Jurkat, Clone E6-1 (cell line): ENCODE data around the gene MTTP.
A peak's percentile ranks its signal among the peaks of the same experiment; 100 is the strongest.

Experiments
- DNase-seq: peaks from one replicate; pipeline ENCODE4 v3.0.0-alpha.2; 2011; ENCODE audit warnings: low read depth, low spot score
- H3K4me3 ChIP-seq: 2 replicates; pipeline ENCODE4 v1.5.1; 2011; ENCODE audit warnings: mild to moderate bottlenecking, low read length, control low read depth, moderate library complexity

MTTP gene

DNA sequence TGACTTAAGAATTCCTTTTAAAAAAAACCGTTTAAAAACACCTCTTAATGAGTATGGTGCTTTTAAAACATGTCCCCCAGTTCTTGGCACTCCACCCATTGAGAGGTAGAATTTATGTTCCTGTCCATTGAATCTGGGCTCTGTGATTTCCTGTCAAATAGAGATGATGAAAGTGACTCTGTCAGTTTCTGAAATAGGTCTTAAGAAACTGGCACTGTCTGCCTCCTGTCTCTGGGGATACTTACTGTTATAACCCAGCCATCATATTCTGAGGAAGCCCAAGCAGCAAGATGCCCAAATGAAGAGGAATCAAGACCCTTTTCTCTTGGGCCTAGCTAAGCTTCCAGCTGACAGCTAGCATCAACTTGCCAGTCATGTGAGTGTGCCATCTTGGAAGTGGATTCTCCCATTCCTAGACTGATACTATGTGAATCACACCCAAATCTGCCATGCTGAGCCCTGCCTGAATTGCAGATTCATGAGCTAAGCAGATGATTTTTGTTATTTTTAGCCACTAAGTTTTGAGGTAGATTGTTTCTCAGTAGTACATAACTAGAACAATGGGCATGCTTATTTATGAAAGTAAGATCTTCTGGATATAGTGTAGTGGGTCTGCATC, 60.2 kb downstream of the MTTP start:
- no peak for DNase-seq
- H3K4me3 ChIP-seq = no peak overlapping the region

- no peak for DNase-seq
These were observed 61.0 kb downstream of the MTTP start for GRCh38 chr4:99635601-99636000.

GRCh38 chr4:99636422-99636821, 61.8 kb downstream of the MTTP start:
- DNase-seq = no peak
- no peak overlapping the region for H3K4me3 ChIP-seq

More at GRCh38 chr4:99635601-99636000, 61.0 kb downstream of the MTTP start:
- no peak overlapping the region for H3K4me3 ChIP-seq

- H3K4me3 ChIP-seq = no peak overlapping the region
- DNase-seq = no peak
These were observed 62.5 kb downstream of the MTTP start for GRCh38 chr4:99637174-99637573.

DNA sequence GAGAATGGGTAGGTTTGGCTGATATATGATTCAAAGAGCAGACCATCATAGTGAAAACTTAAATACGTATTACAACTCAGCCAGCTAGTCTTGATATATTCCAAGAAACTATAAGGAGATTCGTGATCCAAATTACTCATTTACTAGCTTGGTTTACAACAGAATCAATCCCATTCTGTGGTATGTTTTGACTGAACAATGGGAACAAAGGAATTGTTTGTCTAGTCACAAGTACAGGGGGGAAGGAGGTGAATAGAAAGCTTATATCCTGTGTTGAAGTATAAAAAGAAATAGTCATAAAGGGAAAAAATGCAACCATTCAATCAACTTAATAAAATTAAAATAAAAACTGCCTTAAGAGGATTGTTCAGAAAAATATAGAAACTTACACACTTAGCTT, 66.1 kb downstream of the MTTP start:
- no peak overlapping the region for H3K4me3 ChIP-seq
- no peak for DNase-seq

- no peak for DNase-seq
- no peak overlapping the region for H3K4me3 ChIP-seq
These were observed 68.3 kb downstream of the MTTP start for GRCh38 chr4:99642725-99643489.

GRCh38 chr4:99644453-99644852, 69.8 kb downstream of the MTTP start:
- no peak overlapping the region for H3K4me3 ChIP-seq

GRCh38 chr4:99645036-99645435, 70.4 kb downstream of the MTTP start:
- H3K4me3 ChIP-seq = no peak overlapping the region
- DNase-seq = no peak

More at GRCh38 chr4:99644453-99644852, 69.8 kb downstream of the MTTP start:
- DNase-seq = no peak

- no peak overlapping the region for H3K4me3 ChIP-seq
- no peak for DNase-seq
These were observed 71.0 kb downstream of the MTTP start for GRCh38 chr4:99645638-99646037.

- H3K4me3 ChIP-seq = no peak overlapping the region
- no peak for DNase-seq
These were observed 72.4 kb downstream of the MTTP start for GRCh38 chr4:99647071-99647470.

DNA sequence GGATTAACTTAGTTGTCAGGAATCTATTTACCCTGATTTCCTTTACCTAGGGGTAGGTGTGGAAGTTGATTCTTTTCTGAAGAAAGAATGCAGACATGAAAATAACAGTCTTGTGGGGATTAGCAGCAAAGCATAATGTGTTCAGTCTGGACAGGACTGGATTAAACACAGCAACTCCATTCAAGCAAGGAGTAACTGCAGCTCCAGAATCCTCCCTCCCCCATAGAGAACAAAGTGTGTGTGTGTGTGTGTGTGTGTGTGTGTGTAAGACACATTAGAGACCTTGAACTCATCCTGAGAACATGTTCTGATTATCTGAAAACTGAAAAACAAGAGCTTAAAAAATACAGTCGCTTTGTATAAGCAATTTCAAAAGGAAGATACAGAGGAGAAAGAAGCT, 73.7 kb downstream of the MTTP start:
- no peak overlapping the region for H3K4me3 ChIP-seq
- DNase-seq = no peak

GRCh38 chr4:99649208-99649607, 74.6 kb downstream of the MTTP start:
- peak; percentile 8 for DNase-seq

GRCh38 chr4:99649778-99650177, 75.2 kb downstream of the MTTP start:
- DNase-seq = no peak

More at GRCh38 chr4:99649208-99649607, 74.6 kb downstream of the MTTP start:
- H3K4me3 ChIP-seq = no peak overlapping the region

GRCh38 chr4:99651016-99651769, 76.6 kb downstream of the MTTP start:
- H3K4me3 ChIP-seq = no peak overlapping the region
- no peak for DNase-seq

More at GRCh38 chr4:99649778-99650177, 75.2 kb downstream of the MTTP start:
- no peak overlapping the region for H3K4me3 ChIP-seq

- no peak overlapping the region for H3K4me3 ChIP-seq
- no peak for DNase-seq
These were observed 77.3 kb downstream of the MTTP start for GRCh38 chr4:99651811-99652485.

DNA sequence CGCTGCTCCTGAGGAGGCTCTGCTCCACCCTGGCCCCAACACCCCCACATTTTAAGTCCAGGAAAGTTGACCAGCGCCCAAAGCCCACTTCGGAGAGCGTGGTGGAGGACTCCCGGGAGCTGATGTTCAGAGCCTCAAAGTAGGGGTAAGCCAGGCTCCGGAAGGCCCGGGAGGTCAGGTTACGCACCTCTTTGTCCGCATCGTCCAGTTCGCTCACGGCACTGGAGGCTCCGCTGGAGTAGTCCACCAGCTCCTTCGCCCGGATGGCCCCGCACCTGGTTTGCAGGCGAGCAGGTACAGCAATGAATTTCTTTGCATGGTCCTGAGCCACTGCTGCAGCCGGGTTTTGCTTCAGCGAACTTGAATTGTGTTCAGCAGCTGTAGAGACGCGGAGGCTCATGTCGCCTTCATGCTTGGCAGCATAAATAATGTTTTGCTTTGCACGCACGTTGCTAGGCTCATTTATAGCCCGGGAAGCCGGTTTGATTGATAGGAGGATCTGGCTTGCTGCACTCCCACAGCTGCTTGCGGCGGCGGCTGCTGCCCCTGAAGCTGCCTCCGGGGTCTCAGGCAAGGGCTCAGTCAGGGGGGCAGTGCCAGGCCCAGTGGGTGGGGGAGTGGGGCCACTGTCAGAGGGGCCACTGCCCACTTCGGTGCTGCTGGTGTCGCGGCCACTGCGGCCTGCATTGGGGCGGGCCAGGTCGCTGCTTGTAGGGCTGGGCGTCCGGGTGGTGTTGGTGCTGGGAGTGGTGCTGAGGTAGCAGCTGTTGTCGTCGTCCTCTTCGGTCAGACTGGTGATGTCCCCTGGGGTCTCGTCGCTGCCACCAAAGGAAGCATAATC, 78.2 kb downstream of the MTTP start:
- DNase-seq = no peak
- H3K4me3 ChIP-seq = no peak overlapping the region

GRCh38 chr4:99653916-99654315, 79.3 kb downstream of the MTTP start:
- H3K4me3 ChIP-seq = no peak overlapping the region
- no peak for DNase-seq

- DNase-seq = no peak
- H3K4me3 ChIP-seq = no peak overlapping the region
These were observed 79.7 kb downstream of the MTTP start for GRCh38 chr4:99654361-99654761.
